Midbrain (tissue), 1 donor: ENCODE measurements around the gene TMEM141.

Source experiments
- DNase-seq: peaks from one replicate; lab custom pipeline; 2025; lab: John Stamatoyannopoulos, UW

Gene TMEM141

GRCh38 chr9:136814725-136815421 is 23.7 kb downstream of the TMEM141 start:
- no peak for DNase-seq

- DNase-seq: no peak
These were observed 24.3 kb downstream of the TMEM141 start for GRCh38 chr9:136815422-136815782.

- no peak for DNase-seq
These were observed 30.1 kb downstream of the TMEM141 start for GRCh38 chr9:136820971-136821825.

GRCh38 chr9:136821826-136822544 is 30.8 kb downstream of the TMEM141 start:
- DNase-seq: no peak

- DNase-seq: no peak
These were observed 32.2 kb downstream of the TMEM141 start for GRCh38 chr9:136823136-136824046.

- no peak for DNase-seq
These were observed 33.5 kb downstream of the TMEM141 start for GRCh38 chr9:136824496-136825225.

- no peak for DNase-seq
These were observed 34.4 kb downstream of the TMEM141 start for GRCh38 chr9:136825295-136826187.

GRCh38 chr9:136826188-136826541 is 35.0 kb downstream of the TMEM141 start:
- no peak for DNase-seq

GRCh38 chr9:136826703-136827582 is 35.8 kb downstream of the TMEM141 start:
- no peak for DNase-seq

- DNase-seq: no peak
These were observed 36.8 kb downstream of the TMEM141 start for GRCh38 chr9:136827794-136828473.

- DNase-seq: no peak
These were observed 37.5 kb downstream of the TMEM141 start for GRCh38 chr9:136828474-136829140.

GRCh38 chr9:136829412-136829811 is 38.3 kb downstream of the TMEM141 start:
- no peak for DNase-seq

GRCh38 chr9:136829981-136830885 is 39.1 kb downstream of the TMEM141 start:
- no peak for DNase-seq

GRCh38 chr9:136831002-136831719 is 40.0 kb downstream of the TMEM141 start:
- no peak for DNase-seq

GRCh38 chr9:136831720-136832104 is 40.6 kb downstream of the TMEM141 start:
- DNase-seq: no peak

- DNase-seq: no peak
These were observed 41.4 kb downstream of the TMEM141 start for GRCh38 chr9:136832581-136832980.
